Lower lobe of right lung (tissue), 2 donors: ENCODE results near the gene ATG3. TPM values are rescaled to one million over a fixed set of nuclear protein-coding genes. Genes with fewer than 3 reads are reported as not detected.

Experiments
- ATAC-seq, 2 donors: fragments of 200-7000 bp; cut with Tn5 transposase; one replicate each; pipeline ENCODE4 v1.9.1; 2020 to 2022; ENCODE audit warnings: mild to moderate bottlenecking in 2 of 2, moderate library complexity in 2 of 2
- DNase-seq: peaks from one replicate; pipeline ENCODE4 v3.0.0-alpha.2; 2020
- H3K27ac ChIP-seq: fragments of 200-600 bp; one replicate; pipeline ENCODE4 v1.8.0; 2022
- H3K27me3 ChIP-seq: fragments of 200-600 bp; one replicate; pipeline ENCODE4 v1.8.0; 2022; ENCODE audit warnings: low read depth
- H3K36me3 ChIP-seq: fragments of 200-600 bp; one replicate; pipeline ENCODE4 v1.8.0; 2022; ENCODE audit warnings: mild to moderate bottlenecking
- H3K4me1 ChIP-seq: fragments of 200-600 bp; one replicate; pipeline ENCODE4 v1.8.0; 2022
- H3K4me3 ChIP-seq: fragments of 200-600 bp; one replicate; pipeline ENCODE4 v1.8.0; 2022; ENCODE audit warnings: mild to moderate bottlenecking
- H3K9me3 ChIP-seq: fragments of 200-600 bp; one replicate; pipeline ENCODE4 v1.8.0; 2022
- CTCF ChIP-seq: fragments of 200-600 bp; IDR thresholded peaks from one replicate; pipeline ENCODE4 v1.8.0; 2022; ENCODE audit warnings: antibody characterized with exemption, mild to moderate bottlenecking
- intact Hi-C: fragments of 100-400 bp; cut with DNase I; formaldehyde crosslinking; loops from one replicate; pipeline ENCODE4 v1.11.0; 2022
- total RNA-seq: library from RNA; stranded (reverse); fragmentation: NEBNext Ultra II Directional; extraction: Animal tissue kit (Norgen Biotek cat#: 25700); gene quantifications from one replicate; pipeline ENCODE4 v1.2.1, GENCODE V29; 2021
- donor health status: DM: no; HTN: yes; CAD: no; lungs with severe emphysema.

ATG3 gene
- total RNA-seq, 1 donor from 2014 or later = 58.4 TPM

GRCh38 chr3:112593258-112593657 is 31.5 kb upstream of the ATG3 start:
- no peak overlapping the region for H3K4me3 ChIP-seq
- H3K9me3 ChIP-seq = no peaks in the 10 kb centered on the region
- intact Hi-C loops = no loop called here
- ATAC-seq (no peak), DNase-seq (no peak)
- H3K4me1 ChIP-seq = no peaks in the 10 kb centered on the region
- no peak for TF ChIP-seq CTCF
- no peaks in the 10 kb centered on the region for H3K27me3 ChIP-seq
- peaks cover 29% of the 10 kb centered on the region for H3K36me3 ChIP-seq
- H3K27ac ChIP-seq = no peak overlapping the region

GRCh38 chr3:112587336-112587735 is 25.6 kb upstream of the ATG3 start:
- Histone ChIP-seq H3K4me1 (no peaks in the 10 kb centered on the region), H3K36me3 (peaks cover 61% of the 10 kb centered on the region), H3K4me3 (no peak overlapping the region), H3K9me3 (no peaks in the 10 kb centered on the region), H3K27me3 (no peaks in the 10 kb centered on the region), H3K27ac (no peak overlapping the region)
- no peak for ATAC-seq
- DNase-seq = no peak
- intact Hi-C loops = no loop called here
- no peak for TF ChIP-seq CTCF

GRCh38 chr3:112585782-112586181 is 24.0 kb upstream of the ATG3 start:
- intact Hi-C loops = no loop called here
- TF ChIP-seq CTCF = no peak
- Histone ChIP-seq H3K27ac (no peak overlapping the region), H3K36me3 (peaks cover 75% of the 10 kb centered on the region), H3K9me3 (no peaks in the 10 kb centered on the region), H3K27me3 (no peaks in the 10 kb centered on the region), H3K4me3 (no peak overlapping the region), H3K4me1 (no peaks in the 10 kb centered on the region)
- DNase-seq (no peak), ATAC-seq (no peak)

- Histone ChIP-seq H3K27ac (no peak overlapping the region), H3K9me3 (no peaks in the 10 kb centered on the region), H3K27me3 (no peaks in the 10 kb centered on the region), H3K36me3 (peaks cover 72% of the 10 kb centered on the region), H3K4me1 (no peaks in the 10 kb centered on the region), H3K4me3 (no peak overlapping the region)
- no peak for ATAC-seq
- no peak for TF ChIP-seq CTCF
- intact Hi-C loops = no loop called here
- no peak for DNase-seq
Measured at GRCh38 chr3:112583105-112583504, 21.3 kb upstream of the ATG3 start.

GRCh38 chr3:112582244-112582874 is 20.6 kb upstream of the ATG3 start:
- peaks cover 76% of the 10 kb centered on the region for H3K36me3 ChIP-seq
- intact Hi-C loops = no loop called here
- ATAC-seq (peak; percentile 39 to 55), DNase-seq (no peak)
- H3K9me3 ChIP-seq = no peaks in the 10 kb centered on the region
- H3K4me1 ChIP-seq = no peaks in the 10 kb centered on the region
- H3K27me3 ChIP-seq = no peaks in the 10 kb centered on the region
- peak; percentile 54 for TF ChIP-seq CTCF
- H3K27ac ChIP-seq = no peak overlapping the region
- no peak overlapping the region for H3K4me3 ChIP-seq
